ENCODE results near the gene MYO16. TPM values are rescaled to one million over a fixed set of nuclear protein-coding genes. Genes with fewer than 3 reads are reported as not detected.

The MYO16 gene
- total RNA-seq, 4 donors from 2014 or later = under 0.01 to 0.21 TPM; not detected in 2

- TF ChIP-seq CTCF (IDR thresholded peaks at IDR 0.05) = no peak
- TF ChIP-seq EP300 (IDR thresholded peaks at IDR 0.05) = no peak
- TF ChIP-seq POLR2A (IDR thresholded peaks at IDR 0.05) = no peak
- Histone ChIP-seq H3K36me3 (no peaks in the 10 kb centered on the region), H3K27ac (no peak overlapping the region), H3K4me3 (no peak overlapping the region), H3K27me3 (no peaks in the 10 kb centered on the region), H3K9me3 (no peaks in the 10 kb centered on the region), H3K4me1 (no peaks in the 10 kb centered on the region)
- no peak for DNase-seq (ENCODE audit: low spot score in 2 of 2)
- WGBS, 2 donors = 92% methylated on average over 4 of the region's 4 CpGs
Measured at GRCh38 chr13:108638901-108639300, 9.5 kb downstream of the MYO16 start.

- Histone ChIP-seq H3K36me3 (no peaks in the 10 kb centered on the region), H3K9me3 (no peaks in the 10 kb centered on the region), H3K27ac (no peak overlapping the region), H3K4me1 (no peaks in the 10 kb centered on the region), H3K27me3 (no peaks in the 10 kb centered on the region), H3K4me3 (no peak overlapping the region)
- WGBS, 2 donors = 86 to 88% methylated on average over 4 of the region's 4 CpGs
- TF ChIP-seq EP300 (IDR thresholded peaks at IDR 0.05) = no peak
- TF ChIP-seq POLR2A (IDR thresholded peaks at IDR 0.05) = no peak
- TF ChIP-seq CTCF (IDR thresholded peaks at IDR 0.05) = no peak
- DNase-seq (ENCODE audit: low spot score in 2 of 2) = no peak
Measured at GRCh38 chr13:108643646-108644353, 14.4 kb downstream of the MYO16 start.

GRCh38 chr13:108645376-108645775 lies 16.0 kb downstream of the MYO16 start:
- Histone ChIP-seq H3K4me3 (no peak overlapping the region), H3K27ac (no peak overlapping the region), H3K4me1 (no peaks in the 10 kb centered on the region), H3K9me3 (no peaks in the 10 kb centered on the region), H3K27me3 (no peaks in the 10 kb centered on the region), H3K36me3 (no peaks in the 10 kb centered on the region)
- 90% methylated on average over 5 of the region's 5 CpGs for WGBS, 2 donors
- TF ChIP-seq POLR2A (IDR thresholded peaks at IDR 0.05) = no peak
- DNase-seq (ENCODE audit: low spot score in 2 of 2) = no peak

- Histone ChIP-seq H3K4me3 (no peak overlapping the region), H3K9me3 (peaks cover 0 to 6% (median 0%) of the 10 kb centered on the region in 4 donors), H3K27ac (no peak overlapping the region), H3K36me3 (no peaks in the 10 kb centered on the region), H3K4me1 (no peaks in the 10 kb centered on the region), H3K27me3 (no peaks in the 10 kb centered on the region)
- TF ChIP-seq CTCF (IDR thresholded peaks at IDR 0.05) = no peak
- no peak for TF ChIP-seq EP300 (IDR thresholded peaks at IDR 0.05)
- no peak for TF ChIP-seq POLR2A (IDR thresholded peaks at IDR 0.05)
- WGBS, 2 donors = 75 to 89% methylated on average over 3 of the region's 3 CpGs
- no peak for DNase-seq (ENCODE audit: low spot score in 2 of 2)
Measured at GRCh38 chr13:108650271-108650670, 20.9 kb downstream of the MYO16 start.

GRCh38 chr13:108656742-108657141 lies 27.3 kb downstream of the MYO16 start:
- Histone ChIP-seq H3K27ac (no peak overlapping the region), H3K9me3 (peaks cover 0 to 11% (median 0%) of the 10 kb centered on the region in 4 donors), H3K36me3 (no peaks in the 10 kb centered on the region), H3K27me3 (no peaks in the 10 kb centered on the region), H3K4me3 (no peak overlapping the region), H3K4me1 (no peaks in the 10 kb centered on the region)
- DNase-seq (ENCODE audit: low spot score in 2 of 2) = no peak
- TF ChIP-seq POLR2A (IDR thresholded peaks at IDR 0.05) = no peak
- no peak for TF ChIP-seq CTCF (IDR thresholded peaks at IDR 0.05)
- TF ChIP-seq EP300 (IDR thresholded peaks at IDR 0.05) = no peak
- WGBS, 2 donors = 89 to 97% methylated on average over 4 of the region's 4 CpGs

All from tibial nerve (tissue), 4 donors.